WERI-Rb-1 (cell line): ENCODE data around the gene COL5A1.

ENCODE experiments used
- DNase-seq: peaks from one replicate; pipeline ENCODE4 v3.0.0-alpha.2; 2020
- H3K27ac ChIP-seq: fragments of 250-450 bp; sonication (Bioruptor Pico); 2 replicates; pipeline ENCODE4 v1.5.1; 2020; ENCODE audit warnings: mild to moderate bottlenecking, moderate library complexity
- H3K27me3 ChIP-seq: fragments of 250-450 bp; sonication (Bioruptor Pico); 2 replicates; pipeline ENCODE4 v1.5.1; 2021; ENCODE audit warnings: mild to moderate bottlenecking, low read depth, moderate library complexity; ENCODE audit not compliant: insufficient read depth, severe bottlenecking
- H3K36me3 ChIP-seq: fragments of 250-450 bp; sonication (Bioruptor Pico); 2 replicates; pipeline ENCODE4 v1.5.1; 2020; ENCODE audit warnings: mild to moderate bottlenecking, moderate library complexity
- H3K4me3 ChIP-seq: 2 replicates; pipeline ENCODE4 v1.5.1; 2011; ENCODE audit warnings: low read depth, mild to moderate bottlenecking, control low read depth, low read length
- H3K9me3 ChIP-seq: fragments of 250-450 bp; sonication (Bioruptor Pico); 2 replicates; pipeline ENCODE4 v1.5.1; 2021; ENCODE audit warnings: mild to moderate bottlenecking, moderate library complexity; ENCODE audit not compliant: severe bottlenecking
- TF ChIP-seq, protein P1 (sequence below): IDR thresholded peaks from 2 replicates; pipeline ENCODE4 v1.5.1; 2011; ENCODE audit warnings: low read depth, mild to moderate bottlenecking, control low read depth, inconsistent platforms, low read length

Gene COL5A1

DNA sequence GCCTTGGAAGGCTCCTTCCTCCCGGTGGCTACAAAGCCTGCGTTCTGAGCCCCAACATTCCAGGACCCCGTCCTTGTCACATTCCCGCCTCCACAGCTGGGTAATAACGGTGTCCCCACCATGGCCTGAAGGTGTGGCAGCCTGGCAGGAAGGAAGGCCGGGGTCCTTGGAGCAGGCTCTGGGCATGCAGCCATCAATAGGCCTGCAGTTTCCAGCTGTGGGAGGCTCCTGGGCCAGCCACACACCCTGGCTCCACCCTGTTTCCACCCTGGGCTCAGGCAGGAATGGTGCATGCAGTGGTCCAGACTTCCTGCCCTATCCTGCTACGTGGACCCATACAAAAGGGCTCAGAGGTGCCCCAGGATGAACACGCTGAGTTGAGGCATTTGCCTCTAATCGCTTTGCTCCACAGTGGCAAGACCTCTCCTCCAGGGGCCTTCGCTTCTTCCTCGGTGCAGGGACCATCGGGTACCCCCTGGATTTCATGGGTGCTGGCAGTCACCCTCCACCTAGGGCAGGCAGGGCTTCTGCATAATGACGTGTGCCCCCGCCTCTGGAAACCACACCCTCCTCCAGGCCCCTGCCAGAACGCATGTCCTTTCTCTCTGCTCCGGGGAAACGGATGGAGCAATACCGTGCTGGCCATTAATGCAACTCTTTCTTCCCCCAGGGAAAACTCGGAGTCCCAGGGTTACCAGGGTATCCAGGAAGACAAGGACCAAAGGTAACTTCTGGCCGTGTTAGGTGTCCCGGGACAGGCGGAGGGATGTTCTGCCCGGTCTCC is 143.9 kb downstream of the COL5A1 start:
- Histone ChIP-seq H3K27ac (no peak overlapping the region), H3K36me3 (no peaks in the 10 kb centered on the region), H3K4me3 (no peak overlapping the region), H3K27me3 (no peaks in the 10 kb centered on the region), H3K9me3 (no peaks in the 10 kb centered on the region)
- TF ChIP-seq, protein P1, sequence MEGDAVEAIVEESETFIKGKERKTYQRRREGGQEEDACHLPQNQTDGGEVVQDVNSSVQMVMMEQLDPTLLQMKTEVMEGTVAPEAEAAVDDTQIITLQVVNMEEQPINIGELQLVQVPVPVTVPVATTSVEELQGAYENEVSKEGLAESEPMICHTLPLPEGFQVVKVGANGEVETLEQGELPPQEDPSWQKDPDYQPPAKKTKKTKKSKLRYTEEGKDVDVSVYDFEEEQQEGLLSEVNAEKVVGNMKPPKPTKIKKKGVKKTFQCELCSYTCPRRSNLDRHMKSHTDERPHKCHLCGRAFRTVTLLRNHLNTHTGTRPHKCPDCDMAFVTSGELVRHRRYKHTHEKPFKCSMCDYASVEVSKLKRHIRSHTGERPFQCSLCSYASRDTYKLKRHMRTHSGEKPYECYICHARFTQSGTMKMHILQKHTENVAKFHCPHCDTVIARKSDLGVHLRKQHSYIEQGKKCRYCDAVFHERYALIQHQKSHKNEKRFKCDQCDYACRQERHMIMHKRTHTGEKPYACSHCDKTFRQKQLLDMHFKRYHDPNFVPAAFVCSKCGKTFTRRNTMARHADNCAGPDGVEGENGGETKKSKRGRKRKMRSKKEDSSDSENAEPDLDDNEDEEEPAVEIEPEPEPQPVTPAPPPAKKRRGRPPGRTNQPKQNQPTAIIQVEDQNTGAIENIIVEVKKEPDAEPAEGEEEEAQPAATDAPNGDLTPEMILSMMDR, result no peak
- DNase-seq, result no peak

DNA sequence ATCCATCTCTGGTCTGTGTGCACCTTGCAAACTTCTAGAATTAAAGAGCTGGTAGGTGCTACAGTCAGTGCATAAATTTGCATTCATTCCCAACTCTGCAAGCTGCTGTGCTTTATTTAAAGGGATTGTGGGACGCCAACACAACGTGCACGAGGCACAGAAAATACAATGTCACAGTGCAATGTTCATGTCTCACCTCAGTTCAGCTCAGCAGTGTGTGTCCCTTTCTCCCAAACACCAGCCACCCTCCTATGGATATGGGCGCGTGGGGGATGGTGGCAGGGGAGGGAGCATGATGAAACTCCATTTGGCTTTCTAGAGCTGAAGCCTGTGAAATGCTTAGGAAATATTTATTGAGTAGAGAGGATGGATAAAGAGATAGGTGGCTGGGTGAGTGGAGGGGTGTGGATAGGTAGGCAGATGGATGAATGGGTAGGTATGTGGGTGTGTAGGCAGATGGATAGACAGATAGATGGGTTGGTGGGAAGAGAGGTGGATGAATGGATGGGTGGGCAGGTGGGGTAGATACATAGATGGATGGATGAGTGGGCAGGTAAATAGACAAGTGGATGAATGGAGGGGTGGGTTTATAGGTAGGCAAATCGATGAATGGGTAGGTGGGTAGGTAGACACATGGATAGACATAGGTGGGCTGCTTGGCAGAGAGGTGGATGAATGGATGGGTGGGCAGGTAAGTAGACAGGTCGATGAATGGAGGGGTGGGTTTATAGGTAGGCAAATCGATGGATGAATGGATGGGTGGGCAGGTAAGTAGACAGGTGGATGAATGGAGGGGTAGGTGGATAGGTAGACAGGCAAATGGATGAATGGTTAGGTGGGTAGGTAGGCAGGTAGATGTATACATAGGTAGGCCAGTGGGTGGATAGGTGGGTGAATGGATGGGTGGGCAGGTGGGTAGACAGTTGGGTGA is 146.3 kb downstream of the COL5A1 start:
- H3K27ac ChIP-seq, result no peak overlapping the region
- TF ChIP-seq, protein P1, result no peak
- no peaks in the 10 kb centered on the region for H3K27me3 ChIP-seq
- H3K36me3 ChIP-seq, result no peaks in the 10 kb centered on the region
- no peak overlapping the region for H3K4me3 ChIP-seq
- no peaks in the 10 kb centered on the region for H3K9me3 ChIP-seq
- no peak for DNase-seq

DNA sequence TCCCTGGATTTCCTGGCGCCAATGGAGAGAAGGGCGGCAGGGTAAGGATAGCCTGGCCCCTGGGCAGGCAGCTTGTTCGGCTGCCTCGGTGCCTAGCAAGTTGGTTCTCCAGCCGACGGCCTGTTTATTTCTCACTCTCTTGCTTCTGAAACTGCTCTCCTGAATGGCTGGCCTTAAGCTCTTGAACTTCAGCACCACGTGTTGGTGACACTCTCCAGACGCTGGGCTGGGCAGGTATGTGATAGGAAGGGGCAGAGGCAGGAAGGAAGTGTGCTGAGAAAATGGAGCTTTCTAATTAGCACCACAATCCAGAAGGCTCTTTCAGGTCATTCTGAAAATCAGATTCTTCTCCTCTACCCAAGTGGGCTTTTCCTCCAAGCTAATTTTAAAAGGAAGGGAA is 147.6 kb downstream of the COL5A1 start:
- Histone ChIP-seq H3K27me3 (no peaks in the 10 kb centered on the region), H3K4me3 (no peak overlapping the region), H3K36me3 (no peaks in the 10 kb centered on the region), H3K9me3 (no peaks in the 10 kb centered on the region), H3K27ac (no peak overlapping the region)
- TF ChIP-seq, protein P1, result no peak
- no peak for DNase-seq

DNA sequence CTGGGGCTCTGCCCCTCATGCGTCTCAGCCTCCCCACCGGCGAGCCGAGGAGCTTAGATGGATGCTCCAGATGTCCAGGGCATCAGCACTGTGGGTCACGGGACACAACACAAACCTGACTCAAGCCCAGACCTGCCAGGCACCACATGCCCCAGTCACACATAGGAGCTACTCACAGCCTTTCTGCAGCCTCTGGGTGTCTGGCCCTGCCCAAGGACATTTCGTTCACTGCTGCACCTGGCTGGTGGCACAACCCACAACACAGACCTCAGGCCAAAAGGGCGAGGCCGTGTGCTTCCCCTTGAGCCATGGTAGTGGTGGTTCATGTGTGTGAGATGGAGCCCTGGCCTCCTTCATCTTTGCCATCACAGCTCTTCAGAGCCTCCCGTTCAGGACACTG is 149.4 kb downstream of the COL5A1 start:
- no peaks in the 10 kb centered on the region for H3K9me3 ChIP-seq
- DNase-seq, result peak; percentile 59
- no peaks in the 10 kb centered on the region for H3K27me3 ChIP-seq
- H3K36me3 ChIP-seq, result no peaks in the 10 kb centered on the region
- TF ChIP-seq, protein P1, result no peak
- peak overlapping the region; percentile 20; the same call in 1 of the 2 replicates for H3K27ac ChIP-seq
- H3K4me3 ChIP-seq, result no peak overlapping the region

- H3K9me3 ChIP-seq, result no peaks in the 10 kb centered on the region
- H3K4me3 ChIP-seq, result no peak overlapping the region
- TF ChIP-seq, protein P1, result no peak
- H3K27me3 ChIP-seq, result no peaks in the 10 kb centered on the region
- no peak for DNase-seq
- no peaks in the 10 kb centered on the region for H3K36me3 ChIP-seq
- no peak overlapping the region for H3K27ac ChIP-seq
Measured at GRCh38 chr9:134792627-134793026, 151.0 kb downstream of the COL5A1 start.
